ENCODE data around the gene CFAP74.
"Not testable (repeated sequence)": the region's sequence is repeated elsewhere in the genome, so short reads cannot be mapped to it uniquely, and the experiment has no call there.

The CFAP74 gene

GRCh38 chr1:1899266-1899966 lies 104.2 kb downstream of the CFAP74 start:
- DNase-seq (ENCODE audit: low read depth in 1 of 2, low spot score in 1 of 2), result no peak

- DNase-seq (ENCODE audit: low read depth in 1 of 2, low spot score in 1 of 2), result no peak
These were observed 105.2 kb downstream of the CFAP74 start for GRCh38 chr1:1898246-1898933.

- no peak for DNase-seq (ENCODE audit: low read depth in 1 of 2, low spot score in 1 of 2)
These were observed 107.9 kb downstream of the CFAP74 start for GRCh38 chr1:1895456-1896336.

GRCh38 chr1:1895060-1895418 lies 108.5 kb downstream of the CFAP74 start:
- no peak for DNase-seq (ENCODE audit: low read depth in 1 of 2, low spot score in 1 of 2)

GRCh38 chr1:1894354-1895059 lies 109.1 kb downstream of the CFAP74 start:
- no peak for DNase-seq (ENCODE audit: low read depth in 1 of 2, low spot score in 1 of 2)

GRCh38 chr1:1893997-1894353 lies 109.6 kb downstream of the CFAP74 start:
- DNase-seq (ENCODE audit: low read depth in 1 of 2, low spot score in 1 of 2), result no peak

- DNase-seq (ENCODE audit: low read depth in 1 of 2, low spot score in 1 of 2), result no peak
These were observed 110.1 kb downstream of the CFAP74 start for GRCh38 chr1:1893291-1893985.

- DNase-seq (ENCODE audit: low read depth in 1 of 2, low spot score in 1 of 2), result no peak
These were observed 110.8 kb downstream of the CFAP74 start for GRCh38 chr1:1892763-1893120.

GRCh38 chr1:1892079-1892762 lies 111.4 kb downstream of the CFAP74 start:
- no peak for DNase-seq (ENCODE audit: low read depth in 1 of 2, low spot score in 1 of 2)

- peak in 1 of 2 donors; percentile 62 for DNase-seq (ENCODE audit: low read depth in 1 of 2, low spot score in 1 of 2)
These were observed 112.1 kb downstream of the CFAP74 start for GRCh38 chr1:1891349-1892078.

- peak; percentile 80 to 82 for DNase-seq (ENCODE audit: low read depth in 1 of 2, low spot score in 1 of 2)
These were observed 112.9 kb downstream of the CFAP74 start, which contains the start of gene GNB1 for GRCh38 chr1:1890506-1891348. Gene GNB1, minus strand, starts transcription at chr1:1891087. Its CDS starts 65,634 bp downstream, at chr1:1825453.

GRCh38 chr1:1889847-1890505 lies 113.6 kb downstream of the CFAP74 start:
- peak in 1 of 2 donors; percentile 20 for DNase-seq (ENCODE audit: low read depth in 1 of 2, low spot score in 1 of 2)

GRCh38 chr1:1889090-1889750 lies 114.4 kb downstream of the CFAP74 start:
- DNase-seq (ENCODE audit: low read depth in 1 of 2, low spot score in 1 of 2), result no peak

GRCh38 chr1:1883890-1884289 lies 119.7 kb downstream of the CFAP74 start:
- not testable (repeated sequence) for DNase-seq (ENCODE audit: low read depth in 1 of 2, low spot score in 1 of 2)

GRCh38 chr1:1883092-1883873 lies 120.3 kb downstream of the CFAP74 start:
- DNase-seq (ENCODE audit: low read depth in 1 of 2, low spot score in 1 of 2), result no peak

GRCh38 chr1:1881727-1882126 lies 121.9 kb downstream of the CFAP74 start:
- DNase-seq (ENCODE audit: low read depth in 1 of 2, low spot score in 1 of 2), result no peak
